Right renal cortex interstitium (tissue), 3 donors: ENCODE measurements around the gene EIF3L. TPM values are rescaled to one million over a fixed set of nuclear protein-coding genes. Genes with fewer than 3 reads are reported as not detected.

Experiments
- DNase-seq, 3 donors: peaks; one replicate each; pipeline ENCODE4 v3.0.0-alpha.2; 2013; ENCODE audit warnings: low read depth in 3 of 3, low spot score in 2 of 3
- polyA plus RNA-seq, 3 donors: library from polyadenylated mRNA; unstranded; fragments of 120-200 nt; gene quantifications; one replicate each; pipeline ENCODE4 v1.2.1, GENCODE V29; 2013; ENCODE audit not compliant: insufficient read length in 3 of 3

EIF3L gene
- polyA plus RNA-seq, 3 donors: 1,125 to 1,137 (median 1,131) TPM

DNA sequence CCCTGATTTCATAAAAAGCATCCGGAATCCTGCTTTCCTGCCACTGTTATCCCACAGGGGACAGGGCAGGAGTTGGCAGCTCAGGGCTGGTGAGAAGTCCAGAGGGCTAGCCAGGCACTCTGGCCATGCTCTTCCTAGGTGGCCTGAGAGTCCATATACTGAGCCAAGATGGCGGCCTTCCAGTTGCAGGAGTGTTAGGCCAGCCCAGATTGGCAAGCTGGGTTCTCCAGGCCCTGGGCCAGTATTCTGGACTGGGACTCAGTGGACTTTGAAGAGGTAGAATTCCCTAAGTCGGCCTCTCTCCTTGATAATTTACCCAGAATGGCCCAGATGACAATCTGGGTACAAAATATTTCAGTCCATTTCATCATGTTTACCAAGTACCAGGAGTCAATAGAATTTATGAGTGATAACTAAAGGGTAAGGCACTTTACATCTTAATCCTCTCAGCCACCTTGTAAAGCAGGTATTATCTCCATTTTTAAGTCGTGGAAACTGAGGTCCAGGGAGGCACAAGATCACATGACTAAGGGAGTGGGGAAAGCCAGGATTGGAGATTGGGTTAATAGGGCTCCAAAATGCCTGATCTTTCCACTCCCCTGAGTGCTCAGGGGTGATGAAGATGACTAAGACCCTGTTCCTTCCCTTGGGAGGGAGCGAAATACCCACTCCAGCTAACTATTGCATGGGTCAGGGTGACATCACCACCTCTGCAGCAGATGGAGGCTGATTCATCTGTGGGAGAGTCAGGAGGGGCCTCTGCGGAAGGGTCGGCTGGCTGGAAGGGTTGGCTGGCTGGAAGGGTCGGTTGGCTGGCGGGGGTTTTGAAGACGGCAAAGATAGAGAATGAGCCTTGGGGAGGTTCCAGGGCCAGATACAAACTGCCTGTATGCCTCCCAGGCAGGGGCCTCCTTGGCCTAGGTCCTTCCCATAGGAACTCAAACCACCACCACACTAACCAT is 55.6 kb downstream of the EIF3L start:
- DNase-seq: no peak

DNA sequence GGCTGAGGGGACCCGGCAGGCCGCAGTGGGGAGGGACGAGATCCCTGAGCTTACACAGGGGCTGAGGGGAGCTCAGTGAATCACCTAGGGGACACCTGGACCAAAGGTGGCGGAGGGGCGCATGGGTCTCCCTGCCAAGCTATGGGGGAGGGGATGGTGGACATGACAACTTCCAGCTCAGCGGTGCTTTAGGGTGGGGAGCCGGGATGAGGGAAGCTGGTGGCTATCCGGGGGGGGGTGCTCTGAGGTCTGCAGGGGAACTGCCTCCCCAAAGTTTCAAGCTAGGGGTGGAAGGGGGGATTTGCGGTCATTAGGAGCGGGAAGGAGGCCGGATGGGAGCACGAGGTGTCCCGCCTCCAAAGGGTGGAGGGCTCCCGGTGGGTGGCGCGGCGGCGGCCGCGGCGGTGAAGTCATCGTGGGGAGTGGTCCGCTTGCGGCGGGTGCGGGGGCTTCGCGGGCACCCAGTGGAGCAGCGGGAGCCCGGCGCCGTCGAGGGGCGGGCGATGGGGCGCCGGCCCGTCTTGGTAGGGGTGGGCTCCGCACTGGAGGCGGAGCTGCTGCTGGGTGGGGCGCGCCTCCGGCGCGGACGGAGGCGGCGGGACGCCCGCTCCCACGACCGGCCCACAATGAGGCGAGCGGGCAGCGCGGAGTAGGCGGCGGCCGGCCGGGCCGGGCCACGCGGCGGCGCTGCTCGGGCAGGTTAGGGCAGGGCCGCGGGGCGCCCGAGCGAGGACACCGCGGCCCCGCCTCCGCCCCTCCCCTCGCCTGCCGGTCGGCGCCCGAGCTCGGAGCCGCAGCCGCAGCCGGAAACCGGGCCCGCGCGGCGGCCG is 56.5 kb downstream of the EIF3L start, which contains the start of gene MICALL1:
Gene MICALL1, plus strand, starts transcription at position 764 of the 830 bp plus-strand sequence. CDS start 126 bp downstream, outside the sequence.
- DNase-seq: no peak

DNA sequence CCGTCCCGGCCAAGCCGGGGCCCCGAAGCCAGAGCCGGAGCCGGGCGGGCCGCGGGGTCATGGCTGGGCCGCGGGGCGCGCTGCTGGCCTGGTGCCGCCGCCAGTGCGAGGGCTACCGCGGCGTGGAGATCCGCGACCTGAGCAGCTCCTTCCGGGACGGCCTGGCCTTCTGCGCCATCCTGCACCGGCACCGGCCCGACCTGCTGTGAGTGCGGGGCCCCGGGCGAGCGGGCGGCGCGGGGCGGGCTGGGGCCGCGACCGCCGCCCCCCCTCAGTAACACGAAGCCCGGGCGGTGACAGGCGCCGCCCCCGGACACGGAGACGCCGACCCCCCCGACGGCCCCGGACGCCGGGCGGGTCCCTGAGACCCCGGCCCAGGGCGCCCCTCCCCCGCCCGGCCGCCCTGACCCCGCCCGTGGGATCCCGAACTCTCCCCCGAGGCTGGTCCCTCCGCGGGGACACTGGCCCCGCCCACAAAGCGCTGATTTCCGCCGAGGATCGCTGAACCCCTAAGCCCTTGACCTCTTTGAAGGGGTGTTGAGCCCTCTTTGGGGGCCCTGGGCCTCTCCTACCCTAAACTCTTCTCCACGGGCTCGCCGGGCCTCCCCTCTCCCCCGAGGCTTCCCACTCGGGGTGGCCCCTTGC is 57.3 kb downstream of the EIF3L start:
- no peak for DNase-seq

GRCh38 chr22:37907036-37907954 is 58.1 kb downstream of the EIF3L start:
- DNase-seq: no peak

DNA sequence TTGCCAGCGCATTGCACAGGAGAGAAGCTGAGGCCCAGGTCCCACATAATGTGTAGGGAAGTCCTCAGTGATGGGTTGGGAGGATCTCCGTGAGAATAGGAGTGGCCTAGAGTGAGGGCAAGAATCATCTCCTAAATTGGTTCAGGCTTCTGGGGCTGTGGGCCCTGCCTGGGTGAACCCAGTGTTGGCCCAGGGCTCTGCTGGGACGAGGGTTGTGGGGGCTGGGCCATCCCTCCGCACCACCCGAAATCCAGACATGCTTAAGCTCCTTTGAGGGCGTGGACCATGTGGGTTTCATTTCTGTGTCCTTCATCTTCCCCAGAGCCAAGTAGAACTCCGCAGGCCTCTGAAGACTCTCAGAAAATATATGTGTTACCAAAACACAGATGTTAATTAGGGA is 60.5 kb downstream of the EIF3L start:
- no peak for DNase-seq

- DNase-seq: no peak
These were observed 61.9 kb downstream of the EIF3L start for GRCh38 chr22:37910890-37911672.

GRCh38 chr22:37911697-37912096 is 62.5 kb downstream of the EIF3L start:
- DNase-seq: no peak

GRCh38 chr22:37912171-37912570 is 63.0 kb downstream of the EIF3L start:
- no peak for DNase-seq

- no peak for DNase-seq
These were observed 64.1 kb downstream of the EIF3L start for GRCh38 chr22:37913233-37913721.

DNA sequence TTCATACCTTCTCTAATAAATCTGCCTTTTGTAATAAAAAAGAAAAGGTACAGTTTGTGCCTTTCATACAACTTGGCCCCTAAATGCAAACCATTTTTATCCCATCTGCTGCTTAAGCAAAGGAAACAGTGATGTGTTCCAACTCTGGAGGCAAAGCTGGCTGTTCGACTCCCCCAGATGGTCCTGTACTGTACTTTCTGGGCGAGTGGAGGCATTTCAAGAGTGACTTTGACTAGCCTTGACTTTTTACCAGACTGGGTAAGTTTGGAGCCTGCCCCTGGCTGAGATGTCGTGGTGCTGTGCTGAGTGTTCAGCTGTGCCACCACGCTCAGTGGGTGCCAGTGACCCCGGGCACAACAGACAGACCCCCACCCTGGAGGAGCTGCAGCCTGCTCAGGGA is 67.1 kb downstream of the EIF3L start:
- DNase-seq: no peak

- no peak for DNase-seq
These were observed 68.8 kb downstream of the EIF3L start for GRCh38 chr22:37917874-37918548.

DNA sequence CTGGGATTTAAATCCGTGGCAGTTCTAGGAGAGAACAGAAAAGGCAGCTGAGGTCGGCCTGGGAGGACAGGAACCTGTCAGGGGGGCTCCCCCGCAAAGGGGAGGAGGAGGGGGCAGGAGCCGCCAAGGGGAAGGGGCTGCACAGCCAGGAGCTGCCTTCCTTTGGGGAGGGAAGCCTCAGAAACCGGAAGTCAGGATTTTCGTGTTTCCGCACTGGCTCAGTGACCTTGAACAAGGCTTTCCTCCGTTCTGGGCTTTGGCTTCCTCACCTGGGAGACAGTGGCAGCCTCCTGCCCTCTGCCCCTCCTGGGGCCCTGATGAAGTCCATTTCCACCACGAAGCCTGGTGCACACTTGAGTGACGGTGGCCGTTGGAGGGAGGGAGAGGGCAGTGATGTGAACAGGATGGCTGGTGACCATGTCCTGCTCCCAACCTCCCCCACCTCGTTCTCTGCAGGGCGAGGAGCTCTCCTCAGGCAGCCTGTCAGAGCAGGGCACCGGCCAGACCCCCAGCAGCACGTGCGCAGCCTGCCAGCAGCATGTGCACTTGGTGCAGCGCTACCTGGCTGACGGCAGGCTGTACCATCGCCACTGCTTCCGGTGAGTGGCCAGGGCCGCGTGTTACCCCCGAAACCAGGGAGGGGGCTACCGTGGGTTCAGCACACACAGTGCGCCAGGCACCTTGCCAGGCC is 69.5 kb downstream of the EIF3L start:
- no peak for DNase-seq

- DNase-seq: no peak
These were observed 70.9 kb downstream of the EIF3L start for GRCh38 chr22:37920126-37920525.

DNA sequence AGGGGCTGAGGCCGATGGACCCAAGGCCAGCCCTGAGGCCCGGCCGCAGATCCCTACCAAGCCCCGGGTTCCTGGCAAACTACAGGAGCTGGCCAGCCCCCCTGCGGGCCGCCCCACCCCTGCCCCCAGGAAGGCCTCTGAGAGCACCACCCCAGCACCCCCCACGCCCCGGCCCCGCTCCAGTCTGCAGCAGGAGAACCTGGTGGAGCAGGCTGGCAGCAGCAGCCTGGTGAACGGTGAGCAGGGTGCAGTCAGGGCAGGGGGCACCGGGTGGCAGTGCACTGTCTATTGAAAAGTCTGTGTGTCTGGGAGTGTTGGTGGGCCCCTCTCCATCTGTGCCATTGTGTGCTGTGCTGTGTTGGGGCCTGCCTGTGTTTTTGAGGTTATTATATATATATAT is 73.0 kb downstream of the EIF3L start:
- DNase-seq: no peak

GRCh38 chr22:37923927-37924326 is 74.7 kb downstream of the EIF3L start:
- no peak for DNase-seq

DNA sequence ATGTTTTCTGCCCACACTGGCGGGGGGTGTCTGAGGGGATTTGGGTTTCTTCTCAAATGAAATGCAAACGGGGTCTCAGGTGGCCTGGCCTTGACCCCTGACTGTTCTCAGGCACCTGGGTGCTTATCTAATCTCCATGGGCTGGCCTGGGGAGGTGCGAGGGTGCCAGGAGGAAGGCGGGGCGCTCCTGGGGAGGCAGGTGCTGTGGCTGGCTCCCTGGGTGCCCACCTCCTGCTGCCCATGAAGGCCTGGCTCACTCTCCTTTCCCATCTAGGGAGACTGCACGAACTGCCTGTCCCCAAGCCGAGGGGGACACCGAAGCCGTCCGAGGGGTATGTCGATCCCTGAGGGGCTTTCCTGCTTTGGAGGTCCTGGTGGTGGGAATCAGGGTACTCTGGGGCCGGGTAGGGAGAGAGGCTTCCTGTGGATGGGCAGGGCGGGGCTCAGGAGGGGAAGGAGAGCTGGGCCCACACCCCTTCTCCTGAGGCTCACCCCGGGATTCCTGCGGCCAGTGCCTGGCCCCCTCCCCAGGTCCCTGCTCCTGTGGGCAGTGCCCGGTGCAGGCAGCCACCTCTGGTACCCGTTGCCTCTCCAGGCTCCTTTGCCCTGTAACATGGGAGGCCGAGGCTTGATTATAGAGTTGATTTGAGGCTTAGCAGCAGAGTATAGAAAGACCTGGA is 75.3 kb downstream of the EIF3L start:
- no peak for DNase-seq

- no peak for DNase-seq
These were observed 76.1 kb downstream of the EIF3L start for GRCh38 chr22:37925330-37925729.
